Ascending aorta (tissue), 2 donors: ENCODE measurements around the gene CDHR1. TPM values are rescaled to one million over a fixed set of nuclear protein-coding genes. Genes with fewer than 3 reads are reported as not detected.

Experiments used
- DNase-seq, 2 donors: peaks; one replicate each; pipeline ENCODE4 v3.0.0-alpha.2; 2019; ENCODE audit warnings: low spot score in 2 of 2
- H3K27ac ChIP-seq, 2 donors: fragments of 200-600 bp; sonication (generic); one replicate each; pipeline ENCODE4 v1.5.1; 2016 to 2017; ENCODE audit warnings: mild to moderate bottlenecking in 1 of 2
- H3K27me3 ChIP-seq: fragments of 200-600 bp; sonication (generic); one replicate; pipeline ENCODE4 v1.5.1; 2017
- H3K36me3 ChIP-seq, 2 donors: fragments of 200-600 bp; sonication (generic); one replicate each; pipeline ENCODE4 v1.5.1; 2016
- H3K4me1 ChIP-seq, 2 donors: fragments of 200-600 bp; sonication (generic); one replicate each; pipeline ENCODE4 v1.5.1; 2016 to 2017; ENCODE audit warnings: mild to moderate bottlenecking in 1 of 2
- H3K4me3 ChIP-seq, 2 donors: fragments of 200-600 bp; sonication (generic); one replicate each; pipeline ENCODE4 v1.5.1; 2016 to 2017; ENCODE audit warnings: mild to moderate bottlenecking in 1 of 2
- H3K9me3 ChIP-seq, 2 donors: fragments of 200-600 bp; sonication (generic); one replicate each; pipeline ENCODE4 v1.5.1; 2016
- intact Hi-C: fragments of 100-400 bp; cut with DNase I; formaldehyde crosslinking; loops from one replicate; pipeline ENCODE4 v1.15.1; 2023
- total RNA-seq: library from RNA; depleted of rRNA; stranded (reverse); fragments of >200 nt; gene quantifications from one replicate; pipeline ENCODE4 v1.1.0, GENCODE V29; 2016
- TF ChIP-seq, protein P1 (sequence below), 3 experiments: fragments of 200-600 bp in 2 of 3; fragments of 450-650 bp in 1 of 3; sonication (generic) in 2 of 3; IDR thresholded peaks; one replicate each; pipeline ENCODE4 v1.5.1; 2016 to 2019; ENCODE audit warnings: antibody characterized with exemption in 3 of 3, mild to moderate bottlenecking in 1 of 3, moderate library complexity in 1 of 3

CDHR1 gene
- total RNA-seq, 1 donor from 2014 or later: not detected

DNA sequence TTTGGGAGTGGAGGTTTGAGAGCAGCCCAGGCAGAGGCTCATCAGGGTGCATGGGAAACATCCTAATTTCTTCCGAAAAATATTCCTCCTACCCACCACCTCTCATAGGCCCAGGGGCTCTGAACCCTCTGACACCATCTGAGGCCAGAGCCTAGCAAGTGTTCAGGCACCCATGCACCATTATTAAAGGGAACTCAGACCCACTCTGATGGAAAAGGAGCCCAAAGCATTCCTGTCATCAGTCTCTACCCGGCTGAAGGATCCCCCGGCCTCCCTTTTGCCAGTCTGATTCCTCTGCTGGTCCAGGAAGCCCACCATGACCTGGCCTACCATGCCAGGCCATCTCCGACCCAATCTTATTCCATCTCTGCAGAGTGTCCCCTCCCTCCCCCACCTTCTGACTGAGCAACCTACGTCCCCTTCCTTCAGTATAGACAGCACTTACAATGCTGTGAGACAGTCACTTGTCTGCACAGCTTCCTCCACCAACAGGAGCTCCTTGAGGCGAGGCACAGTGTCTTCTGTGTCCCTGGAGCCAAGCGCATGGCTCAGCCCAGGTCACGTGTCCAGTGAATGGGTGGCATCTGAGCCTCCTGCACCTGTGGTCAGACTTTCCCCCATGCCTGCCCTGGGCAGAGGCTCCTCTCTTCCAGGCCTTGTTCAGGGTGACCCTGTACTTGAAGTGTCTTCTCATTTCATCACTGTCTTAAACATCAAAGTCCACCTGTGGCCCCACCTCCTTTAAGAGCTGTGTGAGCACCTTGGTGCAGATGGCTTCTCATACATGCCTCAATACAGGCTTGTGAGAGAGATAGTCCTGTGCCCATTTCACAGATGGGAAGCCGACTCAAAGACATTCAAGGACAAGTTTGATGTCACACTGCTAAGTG is 21.6 kb upstream of the CDHR1 start:
- no peaks in the 10 kb centered on the region for H3K4me1 ChIP-seq
- no peak for DNase-seq
- TF ChIP-seq, protein P1, sequence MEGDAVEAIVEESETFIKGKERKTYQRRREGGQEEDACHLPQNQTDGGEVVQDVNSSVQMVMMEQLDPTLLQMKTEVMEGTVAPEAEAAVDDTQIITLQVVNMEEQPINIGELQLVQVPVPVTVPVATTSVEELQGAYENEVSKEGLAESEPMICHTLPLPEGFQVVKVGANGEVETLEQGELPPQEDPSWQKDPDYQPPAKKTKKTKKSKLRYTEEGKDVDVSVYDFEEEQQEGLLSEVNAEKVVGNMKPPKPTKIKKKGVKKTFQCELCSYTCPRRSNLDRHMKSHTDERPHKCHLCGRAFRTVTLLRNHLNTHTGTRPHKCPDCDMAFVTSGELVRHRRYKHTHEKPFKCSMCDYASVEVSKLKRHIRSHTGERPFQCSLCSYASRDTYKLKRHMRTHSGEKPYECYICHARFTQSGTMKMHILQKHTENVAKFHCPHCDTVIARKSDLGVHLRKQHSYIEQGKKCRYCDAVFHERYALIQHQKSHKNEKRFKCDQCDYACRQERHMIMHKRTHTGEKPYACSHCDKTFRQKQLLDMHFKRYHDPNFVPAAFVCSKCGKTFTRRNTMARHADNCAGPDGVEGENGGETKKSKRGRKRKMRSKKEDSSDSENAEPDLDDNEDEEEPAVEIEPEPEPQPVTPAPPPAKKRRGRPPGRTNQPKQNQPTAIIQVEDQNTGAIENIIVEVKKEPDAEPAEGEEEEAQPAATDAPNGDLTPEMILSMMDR (IDR thresholded peaks at IDR 0.05): no peak
- intact Hi-C loops: no loop called here
- no peaks in the 10 kb centered on the region for H3K9me3 ChIP-seq
- no peak overlapping the region for H3K27ac ChIP-seq
- no peak overlapping the region for H3K4me3 ChIP-seq
- H3K36me3 ChIP-seq: no peaks in the 10 kb centered on the region
- no peaks in the 10 kb centered on the region for H3K27me3 ChIP-seq

DNA sequence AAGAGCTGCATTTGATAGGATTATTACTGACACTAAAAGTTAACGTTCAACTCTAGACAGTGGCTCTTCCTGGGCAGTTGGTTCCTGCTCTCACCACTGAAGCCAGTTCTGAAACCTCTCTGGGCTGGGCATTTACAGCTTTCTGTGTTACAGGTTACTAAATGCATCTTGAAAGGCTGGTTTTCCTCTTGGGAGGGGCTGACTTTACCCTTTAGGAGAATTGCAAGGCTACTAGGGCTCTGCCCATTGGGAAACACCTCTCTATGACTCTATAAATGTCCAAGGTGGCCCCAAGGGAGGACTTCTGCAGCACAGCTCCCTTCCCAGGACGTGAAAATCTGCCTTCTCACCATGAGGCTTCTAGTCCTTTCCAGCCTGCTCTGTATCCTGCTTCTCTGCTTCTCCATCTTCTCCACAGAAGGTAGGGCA is 20.8 kb upstream of the CDHR1 start, which contains the start of gene GPR15LG:
TSS of gene GPR15LG (plus strand) at position 301 of the 429 bp plus-strand sequence. CDS start at position 352, 51 bp downstream.
- H3K4me3 ChIP-seq: no peak within 1 kb of the TSS
- H3K9me3 ChIP-seq: no peaks in the 10 kb centered on the region
- no peaks in the 10 kb centered on the region for H3K4me1 ChIP-seq
- H3K27ac ChIP-seq: no peak within 1 kb of the TSS
- intact Hi-C loops: no loop called here
- TF ChIP-seq, protein P1 (IDR thresholded peaks at IDR 0.05): no peak
- H3K27me3 ChIP-seq: no peaks in the 10 kb centered on the region
- DNase-seq: no peak
- no peaks in the 10 kb centered on the region for H3K36me3 ChIP-seq

DNA sequence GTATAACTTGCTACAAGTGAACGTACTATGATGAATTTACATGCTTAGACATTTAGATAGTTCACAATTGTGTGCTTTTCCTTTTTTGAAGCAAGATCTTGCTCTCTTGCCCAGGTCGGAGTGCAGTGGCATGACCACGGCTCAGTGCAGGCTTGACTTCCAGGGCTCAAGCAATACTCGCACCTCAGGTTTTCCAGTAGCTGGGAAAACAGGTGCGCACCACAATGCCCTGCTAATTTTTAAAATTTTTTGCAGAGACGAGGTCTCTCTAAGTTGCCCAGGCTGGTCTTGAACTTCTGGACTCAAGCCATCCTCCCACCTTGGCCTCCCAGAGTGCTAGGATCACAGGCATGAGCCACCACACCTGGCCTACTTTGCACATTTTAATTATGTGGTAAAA is 18.9 kb upstream of the CDHR1 start:
- H3K27ac ChIP-seq: no peak overlapping the region
- H3K27me3 ChIP-seq: no peaks in the 10 kb centered on the region
- TF ChIP-seq, protein P1 (IDR thresholded peaks at IDR 0.05): no peak
- H3K4me3 ChIP-seq: no peak overlapping the region
- H3K9me3 ChIP-seq: no peaks in the 10 kb centered on the region
- intact Hi-C loops: no loop called here
- H3K36me3 ChIP-seq: no peaks in the 10 kb centered on the region
- no peak for DNase-seq
- no peaks in the 10 kb centered on the region for H3K4me1 ChIP-seq

DNA sequence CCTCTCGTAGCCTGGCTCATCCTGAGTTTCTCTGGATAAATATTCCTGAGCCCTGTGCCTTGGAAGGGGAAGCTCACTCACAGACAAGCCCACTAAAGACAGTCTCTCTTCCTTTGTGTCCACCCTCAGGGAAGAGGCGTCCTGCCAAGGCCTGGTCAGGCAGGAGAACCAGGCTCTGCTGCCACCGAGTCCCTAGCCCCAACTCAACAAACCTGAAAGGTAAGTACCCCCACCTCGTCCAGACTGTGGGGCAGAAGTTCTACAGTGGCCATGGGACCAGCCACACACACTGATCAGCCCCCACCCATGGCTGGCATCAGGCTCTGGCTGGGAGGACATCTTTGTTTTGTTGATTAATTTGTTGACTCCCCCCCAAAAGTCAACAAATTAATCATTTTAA is 18.0 kb upstream of the CDHR1 start:
- no peak for DNase-seq
- Histone ChIP-seq H3K9me3 (no peaks in the 10 kb centered on the region), H3K4me1 (no peaks in the 10 kb centered on the region), H3K27ac (no peak overlapping the region), H3K27me3 (no peaks in the 10 kb centered on the region), H3K4me3 (no peak overlapping the region), H3K36me3 (no peaks in the 10 kb centered on the region)
- TF ChIP-seq, protein P1 (IDR thresholded peaks at IDR 0.05): no peak
- intact Hi-C loops: no loop called here

DNA sequence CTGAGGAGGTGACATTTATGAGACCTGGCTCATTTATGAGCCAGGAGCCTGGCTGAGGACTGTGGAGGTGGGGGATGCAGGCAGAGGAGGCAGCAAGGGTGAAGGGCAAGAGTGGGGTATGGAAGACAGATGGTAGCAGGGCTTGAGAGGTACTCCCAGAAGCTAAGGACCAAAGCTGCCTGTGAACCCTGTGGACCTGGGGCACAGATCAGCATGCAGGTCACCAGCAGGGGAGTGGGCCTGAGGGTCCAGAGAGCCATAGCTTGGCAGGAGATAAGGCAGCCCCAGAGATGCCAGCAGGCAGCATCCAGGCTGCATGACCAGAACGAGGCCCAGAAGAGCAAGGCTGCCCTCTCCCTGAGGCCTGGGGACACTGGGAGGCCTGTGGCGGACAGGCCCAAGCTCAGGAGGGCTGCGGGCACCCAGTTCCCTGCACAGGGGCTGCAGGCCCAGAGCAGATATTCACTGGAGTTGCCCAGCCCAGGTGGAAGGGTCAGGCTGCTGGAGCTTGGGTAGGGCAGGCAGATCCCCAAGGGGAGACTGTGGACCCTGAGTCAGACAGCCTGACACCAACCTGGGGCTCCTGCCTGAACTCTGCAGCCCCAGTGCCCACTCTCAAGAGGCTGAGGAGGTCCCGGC is 17.4 kb upstream of the CDHR1 start:
- TF ChIP-seq, protein P1 (IDR thresholded peaks at IDR 0.05): no peak
- no peak for DNase-seq
- no peaks in the 10 kb centered on the region for H3K36me3 ChIP-seq
- intact Hi-C loops: no loop called here
- H3K4me1 ChIP-seq: no peaks in the 10 kb centered on the region
- H3K9me3 ChIP-seq: no peaks in the 10 kb centered on the region
- H3K4me3 ChIP-seq: no peak overlapping the region
- no peak overlapping the region for H3K27ac ChIP-seq
- H3K27me3 ChIP-seq: no peaks in the 10 kb centered on the region
